ENCODE data around the gene SEC22C. TPM values are rescaled to one million over a fixed set of nuclear protein-coding genes. Genes with fewer than 3 reads are reported as not detected.
A peak's percentile ranks its signal among the peaks of the same experiment; 100 is the strongest.

SEC22C gene
- total RNA-seq, 3 donors from 2014 or later = 48.8 to 68.8 (median 61.9) TPM

GRCh38 chr3:42505128-42505848 is 76.5 kb downstream of the SEC22C start:
- TF ChIP-seq CTCF (IDR thresholded peaks at IDR 0.05) (no peak), POLR2AphosphoS5 (IDR thresholded peaks at IDR 0.05) (no peak), POLR2A (IDR thresholded peaks at IDR 0.05) (no peak)
- Histone ChIP-seq H3K27me3 (no peaks in the 10 kb centered on the region), H3K4me1 (peaks cover 0 to 10% of the 10 kb centered on the region in 2 donors), H3K36me3 (no peaks in the 10 kb centered on the region), H3K9me3 (no peaks in the 10 kb centered on the region), H3K27ac (peak overlapping the region; percentile 79 to 85), H3K4me3 (no peak overlapping the region)
- DNase-seq (ENCODE audit: low spot score in 2 of 2) = peak; percentile 15 to 39
- intact Hi-C loops (cut with DNase I; ENCODE audit: low total_unique reads) = no loop called here

GRCh38 chr3:42504334-42505127 is 77.2 kb downstream of the SEC22C start:
- intact Hi-C loops (cut with DNase I; ENCODE audit: low total_unique reads) = no loop called here

GRCh38 chr3:42503957-42504333 is 77.8 kb downstream of the SEC22C start:
- Histone ChIP-seq H3K36me3 (no peaks in the 10 kb centered on the region), H3K27me3 (no peaks in the 10 kb centered on the region), H3K4me1 (peaks cover 0 to 10% of the 10 kb centered on the region in 2 donors), H3K9me3 (no peaks in the 10 kb centered on the region), H3K27ac (peak overlapping the region; percentile 79 to 85), H3K4me3 (peak overlapping the region in 1 of 3 donors; percentile 1)
- no peak for TF ChIP-seq CTCF (IDR thresholded peaks at IDR 0.05)
- intact Hi-C loops (cut with DNase I; ENCODE audit: low total_unique reads) = no loop called here
- peak; percentile 16 to 31 for DNase-seq (ENCODE audit: low spot score in 2 of 2)

More at GRCh38 chr3:42504334-42505127, 77.2 kb downstream of the SEC22C start:
- peak overlapping the region; percentile 79 to 85 for H3K27ac ChIP-seq
- no peaks in the 10 kb centered on the region for H3K36me3 ChIP-seq
- peaks cover 0 to 10% of the 10 kb centered on the region in 2 donors for H3K4me1 ChIP-seq
- H3K27me3 ChIP-seq = no peaks in the 10 kb centered on the region
- no peak overlapping the region for H3K4me3 ChIP-seq
- H3K9me3 ChIP-seq = no peaks in the 10 kb centered on the region
- peak; percentile 16 to 33 for DNase-seq (ENCODE audit: low spot score in 2 of 2)
- TF ChIP-seq CTCF (IDR thresholded peaks at IDR 0.05) (no peak), POLR2A (IDR thresholded peaks at IDR 0.05) (no peak), POLR2AphosphoS5 (IDR thresholded peaks at IDR 0.05) (no peak)

- H3K27me3 ChIP-seq = no peaks in the 10 kb centered on the region
- intact Hi-C loops (cut with DNase I; ENCODE audit: low total_unique reads) = no loop called here
- DNase-seq (ENCODE audit: low spot score in 2 of 2) = peak; percentile 21 to 47
- no peaks in the 10 kb centered on the region for H3K36me3 ChIP-seq
- peaks cover 0 to 10% of the 10 kb centered on the region in 2 donors for H3K4me1 ChIP-seq
- peak overlapping the region; percentile 79 to 85 for H3K27ac ChIP-seq
- peak overlapping the region; percentile 39 to 73 (median 66) for H3K4me3 ChIP-seq
- TF ChIP-seq POLR2AphosphoS5 (IDR thresholded peaks at IDR 0.05) = no peak
- TF ChIP-seq POLR2A (IDR thresholded peaks at IDR 0.05) = no peak
- no peak for TF ChIP-seq CTCF (IDR thresholded peaks at IDR 0.05)
- H3K9me3 ChIP-seq = no peaks in the 10 kb centered on the region
These were observed 78.4 kb downstream of the SEC22C start for GRCh38 chr3:42503251-42503924.

Measured in breast epithelium (tissue), 4 donors.